Activated effector memory CD4-positive, alpha-beta T cell treated with anti-CD3 and anti-CD28 coated beads, Interleukin-2, amount 50 U/mL, for 16 hours (primary cell): ENCODE measurements around the gene ACTN3.
"Not testable (repeated sequence)": the region's sequence is repeated elsewhere in the genome, so short reads cannot be mapped to it uniquely, and the experiment has no call there.

Source experiments
- DNase-seq: peaks from one replicate; pipeline ENCODE4 v3.0.0-alpha.2; 2020

Gene ACTN3

GRCh38 chr11:66546368-66546965, at the start of gene ACTN3:
ACTN3 (plus strand) TSS chr11:66546903; CDS start chr11:66546938, 35 bp downstream.
- peak; percentile 67 for DNase-seq

DNA sequence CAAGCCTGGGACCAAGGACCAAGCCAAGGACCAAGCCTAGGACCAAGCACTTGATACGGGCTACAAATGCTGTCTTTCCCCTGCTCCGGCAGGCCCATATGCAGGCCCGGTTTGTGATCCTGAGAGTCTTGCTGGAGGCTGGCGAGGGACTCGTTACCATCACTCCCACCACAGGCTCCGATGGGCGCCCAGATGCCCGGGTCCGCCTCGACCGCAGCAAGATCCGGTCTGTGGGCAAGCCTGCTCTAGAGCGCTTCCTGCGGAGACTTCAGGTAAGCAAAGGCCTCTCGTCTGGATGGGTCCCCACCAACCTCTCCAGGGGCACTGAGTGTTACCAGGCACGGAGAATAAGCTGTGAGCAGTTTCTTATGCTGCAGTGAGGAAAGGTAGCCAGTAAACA, 49.5 kb upstream of the ACTN3 start:
- DNase-seq, result no peak

DNA sequence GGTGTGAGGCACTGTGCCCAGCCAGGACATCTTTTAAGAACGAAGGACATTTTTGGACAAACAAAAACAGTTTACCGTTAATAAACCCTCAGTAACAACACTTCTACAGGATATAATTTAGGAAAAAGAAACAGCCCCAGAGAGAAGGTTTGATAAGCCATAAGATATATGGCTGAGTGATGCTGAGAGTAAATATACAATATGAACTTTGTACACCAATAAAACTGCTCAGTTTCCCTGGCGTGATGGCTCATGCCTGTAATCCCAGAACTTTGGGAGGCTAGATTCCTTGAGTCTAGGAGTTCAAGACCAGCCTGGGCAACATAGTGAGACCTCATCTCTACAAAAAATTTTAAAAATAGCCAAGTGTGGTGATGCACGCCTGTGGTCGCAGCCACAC, 48.2 kb upstream of the ACTN3 start:
- DNase-seq, result no peak

- DNase-seq, result no peak
Measured at GRCh38 chr11:66505276-66505816, 41.4 kb upstream of the ACTN3 start.

GRCh38 chr11:66509131-66509561, 37.6 kb upstream of the ACTN3 start:
- DNase-seq, result no peak

DNA sequence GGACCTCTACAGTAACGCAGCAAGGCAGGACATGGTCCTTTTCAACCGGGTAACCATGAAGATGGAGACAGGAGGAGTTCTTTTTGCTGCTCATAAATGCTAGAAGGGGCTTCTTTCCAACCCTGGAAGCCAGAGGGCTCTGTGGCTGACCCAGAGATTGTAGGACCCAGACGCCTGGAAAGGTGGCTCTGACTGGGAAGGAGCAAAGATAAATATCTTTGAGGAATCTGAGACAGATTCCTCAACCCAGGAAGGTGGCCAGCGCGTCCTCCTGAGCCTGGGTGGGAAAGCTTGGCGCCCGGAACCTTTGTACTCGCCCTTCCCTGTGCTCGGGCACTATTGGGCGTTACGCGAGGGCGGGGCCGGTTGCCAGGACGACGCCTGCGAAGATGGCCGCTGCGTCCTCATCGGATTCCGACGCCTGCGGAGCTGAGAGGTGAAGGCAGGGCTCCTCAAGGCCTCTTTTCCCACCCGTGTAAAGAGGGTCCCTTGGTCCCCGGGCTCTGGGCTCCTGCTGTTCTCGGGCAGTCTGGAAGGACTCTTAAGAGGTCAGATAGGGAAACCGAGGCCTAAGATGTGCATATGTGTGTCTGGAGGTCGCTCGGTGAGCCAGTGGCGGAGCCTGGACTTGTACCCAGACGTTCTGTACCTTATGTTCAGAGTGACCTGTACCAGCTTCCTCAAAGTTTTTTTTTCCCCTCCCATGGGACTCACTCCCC, 36.3 kb upstream of the ACTN3 start, which contains the start of gene BBS1:
TSS of gene BBS1 (plus strand) at position 365 of the 719 bp plus-strand sequence. CDS start at position 390, 25 bp downstream.
- DNase-seq, result peak; percentile 94

DNA sequence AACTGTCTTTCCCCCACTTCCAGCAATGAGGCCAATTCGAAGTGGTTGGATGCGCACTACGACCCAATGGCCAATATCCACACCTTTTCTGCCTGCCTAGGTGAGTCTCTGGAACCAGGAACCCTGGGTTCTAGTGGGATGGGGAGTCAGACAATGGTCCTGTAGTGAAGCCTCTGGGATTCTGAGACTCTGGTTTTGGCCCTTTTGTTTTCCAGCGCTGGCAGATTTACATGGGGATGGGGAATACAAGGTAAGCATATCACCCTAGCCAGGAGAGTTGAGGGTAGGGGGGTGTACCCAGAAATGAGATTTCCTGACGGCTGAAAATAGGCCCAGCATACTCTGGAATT, 35.7 kb upstream of the ACTN3 start:
- DNase-seq, result no peak

DNA sequence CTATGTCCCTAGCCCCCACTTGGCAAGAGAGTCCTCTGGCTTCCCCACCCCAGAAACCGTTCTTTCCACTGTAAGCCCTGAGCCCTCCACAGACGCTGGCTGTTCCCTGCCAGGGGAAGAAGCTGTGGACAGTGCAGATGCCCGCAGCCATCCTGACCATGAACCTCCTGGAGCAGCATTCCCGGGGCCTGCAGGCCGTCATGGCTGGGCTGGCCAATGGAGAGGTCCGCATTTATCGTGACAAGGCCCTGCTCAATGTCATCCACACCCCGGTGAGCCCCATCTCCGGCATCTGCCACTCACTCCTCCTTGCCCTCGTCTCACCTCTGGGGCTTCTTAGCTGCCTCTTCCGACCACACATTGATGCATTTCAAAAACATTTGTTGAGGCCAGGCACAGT, 23.1 kb upstream of the ACTN3 start:
- no peak for DNase-seq

GRCh38 chr11:66524304-66525040, 22.2 kb upstream of the ACTN3 start:
- no peak for DNase-seq

DNA sequence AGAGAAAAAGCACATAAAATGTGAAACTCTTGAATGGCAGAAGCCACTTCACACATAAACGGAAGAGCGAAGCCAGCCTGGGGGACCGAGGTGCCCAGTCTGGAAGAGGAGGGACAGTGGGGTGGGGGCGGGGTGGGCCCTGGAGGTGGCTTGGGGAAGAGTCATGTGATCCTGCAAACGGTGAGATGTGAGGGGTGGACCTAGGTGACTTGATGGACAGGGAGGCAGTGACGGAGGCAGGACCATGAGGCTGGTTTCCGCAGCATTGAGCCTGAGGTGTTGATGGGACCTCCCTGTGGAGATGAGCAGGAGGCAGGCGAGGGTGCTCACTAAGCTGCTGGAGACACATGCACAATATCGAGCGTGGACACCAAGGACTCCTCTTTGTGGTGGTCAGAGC, 17.6 kb upstream of the ACTN3 start:
- DNase-seq, result no peak

DNA sequence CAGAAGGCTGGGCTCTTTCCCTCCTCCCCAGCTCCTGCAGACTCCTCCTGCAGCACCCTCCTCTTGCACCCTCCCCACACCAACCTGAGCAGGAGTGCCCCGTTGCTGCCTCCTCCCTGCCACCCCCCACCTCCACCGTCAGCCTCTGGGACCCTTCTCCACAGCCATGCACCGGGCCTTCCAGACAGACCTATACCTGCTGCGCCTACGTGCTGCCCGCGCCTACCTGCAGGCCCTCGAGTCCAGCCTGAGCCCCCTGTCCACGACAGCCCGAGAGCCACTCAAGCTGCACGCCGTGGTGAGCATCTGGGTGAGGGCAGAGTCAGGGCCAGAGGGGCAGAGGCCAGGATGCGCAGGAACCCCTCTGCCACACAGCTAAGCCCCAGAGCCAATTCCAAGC, 17.0 kb upstream of the ACTN3 start:
- no peak for DNase-seq

DNA sequence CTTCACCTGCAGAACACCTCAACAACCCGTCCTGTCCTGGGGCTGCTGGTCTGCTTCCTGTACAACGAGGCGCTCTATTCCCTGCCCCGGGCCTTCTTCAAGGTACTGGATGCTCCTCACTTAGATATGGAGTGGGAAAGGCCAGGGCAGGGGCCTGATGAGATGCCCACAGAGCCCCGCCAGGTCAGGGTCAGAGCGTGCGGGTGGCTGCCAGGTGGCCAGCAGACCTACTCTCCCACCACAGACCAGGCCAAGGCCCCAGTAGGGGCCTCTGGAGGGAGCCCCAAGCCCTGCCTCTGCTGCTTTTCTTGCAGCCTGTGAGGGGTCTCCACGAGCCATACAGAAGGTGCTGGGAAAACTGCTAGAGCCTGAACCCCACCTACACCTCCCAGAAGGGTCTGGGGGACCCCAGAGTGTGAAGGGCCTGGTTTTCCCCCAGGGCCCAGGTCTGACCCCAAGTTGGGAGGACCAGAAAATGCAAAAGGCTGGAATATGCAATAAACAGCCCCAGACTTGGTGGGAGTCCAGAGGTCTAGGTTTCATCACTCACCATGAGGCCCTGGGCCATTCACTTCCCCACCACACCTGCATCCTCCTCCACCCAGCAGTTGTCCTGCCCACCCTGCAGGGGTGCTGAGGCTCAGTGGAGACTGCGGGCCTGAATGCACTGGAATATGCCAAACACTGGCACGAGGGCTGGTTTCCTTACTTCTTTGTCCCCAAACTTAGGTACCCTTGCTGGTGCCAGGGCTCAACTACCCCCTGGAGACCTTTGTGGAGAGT, 15.6 kb upstream of the ACTN3 start:
- DNase-seq, result no peak

- no peak for DNase-seq
Measured at GRCh38 chr11:66531841-66532240, 14.9 kb upstream of the ACTN3 start.

DNA sequence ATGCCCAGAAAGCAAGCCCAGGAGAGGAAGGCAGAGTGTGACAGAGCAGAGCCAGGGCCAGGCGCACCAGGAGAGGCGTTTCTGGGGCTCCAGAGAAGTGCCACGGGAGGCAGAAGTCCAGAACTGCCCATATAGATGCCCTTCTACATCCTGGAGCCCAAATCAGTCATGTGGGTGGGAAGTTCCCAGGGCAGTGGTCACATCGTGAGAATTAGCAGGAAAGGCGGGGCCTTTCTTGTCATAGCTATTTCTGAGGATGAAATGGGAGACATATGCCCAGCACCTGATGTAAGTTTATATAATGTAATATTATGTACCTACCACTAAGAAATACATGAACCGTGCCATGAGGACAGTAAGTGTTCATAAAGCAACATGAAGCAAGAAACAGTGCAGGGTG, 13.9 kb upstream of the ACTN3 start:
- DNase-seq, result no peak

DNA sequence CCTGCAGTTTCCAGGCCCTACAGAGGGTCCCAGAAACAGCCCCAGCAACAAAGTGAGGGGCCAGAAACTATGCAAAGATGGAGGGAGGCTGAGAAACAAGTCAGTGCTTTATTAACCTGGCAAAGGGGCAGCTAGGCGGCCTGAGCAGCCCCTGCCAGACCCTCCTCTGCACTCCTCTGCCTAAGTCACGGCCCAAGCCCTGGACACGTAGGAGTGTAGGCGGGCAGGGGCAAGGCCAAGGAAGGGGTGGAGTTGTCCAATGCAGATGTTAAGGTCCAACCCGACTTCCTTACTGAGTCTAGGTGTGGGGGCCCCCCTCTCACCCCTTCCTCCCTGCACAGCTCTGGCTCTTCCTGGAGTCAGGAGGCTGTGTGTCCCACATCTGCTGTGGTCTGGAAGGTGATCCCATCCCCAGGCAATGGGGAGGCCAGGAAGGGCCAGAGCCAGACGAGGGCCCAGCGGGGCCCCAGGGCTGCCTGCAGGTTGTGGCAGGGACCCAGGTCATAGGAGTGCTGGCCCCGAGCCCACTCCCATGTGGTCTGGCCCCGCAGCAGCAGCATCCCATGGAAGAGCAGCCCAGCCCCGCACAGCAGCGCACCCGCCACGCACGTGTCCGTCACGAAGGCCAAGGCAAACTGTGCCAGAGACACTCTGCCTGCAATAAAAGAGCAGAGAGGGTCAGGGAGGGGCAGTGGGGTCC, 7.4 kb upstream of the ACTN3 start:
- DNase-seq, result no peak

- no peak for DNase-seq
Measured at GRCh38 chr11:66539870-66540213, 6.9 kb upstream of the ACTN3 start.

GRCh38 chr11:66540598-66540997, 6.1 kb upstream of the ACTN3 start:
- DNase-seq, result not testable (repeated sequence)

- no peak for DNase-seq
Measured at GRCh38 chr11:66541892-66542291, 4.8 kb upstream of the ACTN3 start.

- DNase-seq, result no peak
Measured at GRCh38 chr11:66542362-66542761, 4.3 kb upstream of the ACTN3 start.

GRCh38 chr11:66543263-66544107, 3.2 kb upstream of the ACTN3 start:
- peak; percentile 82 for DNase-seq

DNA sequence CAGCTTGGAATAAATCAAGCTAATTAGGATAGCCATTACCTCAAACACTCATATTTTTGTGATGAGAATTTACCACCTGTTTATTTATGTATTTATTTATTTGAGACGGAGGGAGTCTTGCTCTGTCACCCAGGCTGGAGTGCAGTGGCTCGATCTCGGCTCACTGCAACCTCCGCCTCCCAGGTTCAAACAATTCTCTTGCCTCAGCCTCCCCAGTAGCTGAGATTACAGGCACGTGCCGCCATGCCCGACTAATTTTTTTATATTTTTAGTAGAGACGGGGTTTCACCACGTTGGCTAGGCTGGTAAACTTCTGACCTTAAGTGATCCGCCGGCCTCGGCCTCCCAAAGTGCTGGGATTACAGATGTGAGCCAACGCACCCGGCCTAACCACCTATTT, 1.8 kb upstream of the ACTN3 start:
- not testable (repeated sequence) for DNase-seq
